ENCODE measurements around the gene MKRN1. TPM values are rescaled to one million over a fixed set of nuclear protein-coding genes. Genes with fewer than 3 reads are reported as not detected.

The MKRN1 gene
- total and polyA plus RNA-seq, 2 experiments from 2014 or later, result 68.8 to 71.5 TPM

DNA sequence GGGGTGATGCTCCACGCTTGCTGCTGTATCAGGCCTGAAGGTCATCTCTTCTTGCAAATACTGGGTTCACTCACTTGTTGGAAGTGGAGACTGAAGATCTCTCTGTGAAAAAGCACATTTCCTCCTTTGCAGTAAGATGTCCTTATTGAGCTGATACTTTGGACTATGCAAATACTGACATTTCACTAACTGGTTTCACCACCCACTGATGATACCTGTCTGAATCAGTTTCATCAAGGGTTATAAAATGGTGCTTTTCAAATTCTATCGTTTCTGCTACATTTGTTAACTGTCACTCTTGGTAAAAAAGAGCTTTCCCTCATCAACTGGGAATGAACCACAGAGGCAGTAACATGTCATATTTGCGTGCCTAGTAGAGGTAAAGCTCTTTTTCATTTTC lies 39.9 kb downstream of the MKRN1 start:
- H3K4me2 ChIP-seq (ENCODE audit: unreplicated experiment), result no peak overlapping the region
- H4K20me1 ChIP-seq (ENCODE audit: insufficient read depth), result no peaks in the 10 kb centered on the region
- in situ Hi-C loops (cut with MboI), result no loop called here
- H3K27me3 ChIP-seq (replicated peaks; ENCODE audit: insufficient read depth), result no peaks in the 10 kb centered on the region
- H3K9me2 ChIP-seq (ENCODE audit: insufficient read depth), result no peaks in the 10 kb centered on the region
- H3K27ac ChIP-seq, result no peak overlapping the region
- no peak overlapping the region for H3K4me3 ChIP-seq
- no peak overlapping the region for H3K9ac ChIP-seq
- no peaks in the 10 kb centered on the region for H3K79me2 ChIP-seq (ENCODE audit: insufficient read depth)
- no peaks in the 10 kb centered on the region for H3K4me1 ChIP-seq (ENCODE audit: insufficient read depth)
- WGBS, 2 experiments (ENCODE audit: low coverage in 1 of 2, low lambda C conversion rate in 2 of 2, missing lambda C conversion rate in 2 of 2), result 83 to 87% methylated on average over 3 of the region's 3 CpGs
- DNase-seq, result no peak
- TF ChIP-seq EZH2phosphoT487 (IDR thresholded peaks at IDR 0.05; ENCODE audit: insufficient read depth, low read depth) (no peak), EZH2 (IDR thresholded peaks at IDR 0.05; ENCODE audit: insufficient read depth, poor library complexity, severe bottlenecking) (no peak)
- no peaks in the 10 kb centered on the region for H3K9me3 ChIP-seq (ENCODE audit: low read depth)
- H3K36me3 ChIP-seq (ENCODE audit: low read depth), result no peaks in the 10 kb centered on the region
- H2AFZ ChIP-seq, result no peak overlapping the region
- no peaks in the 10 kb centered on the region for H3F3A ChIP-seq (ENCODE audit: insufficient read depth)

DNA sequence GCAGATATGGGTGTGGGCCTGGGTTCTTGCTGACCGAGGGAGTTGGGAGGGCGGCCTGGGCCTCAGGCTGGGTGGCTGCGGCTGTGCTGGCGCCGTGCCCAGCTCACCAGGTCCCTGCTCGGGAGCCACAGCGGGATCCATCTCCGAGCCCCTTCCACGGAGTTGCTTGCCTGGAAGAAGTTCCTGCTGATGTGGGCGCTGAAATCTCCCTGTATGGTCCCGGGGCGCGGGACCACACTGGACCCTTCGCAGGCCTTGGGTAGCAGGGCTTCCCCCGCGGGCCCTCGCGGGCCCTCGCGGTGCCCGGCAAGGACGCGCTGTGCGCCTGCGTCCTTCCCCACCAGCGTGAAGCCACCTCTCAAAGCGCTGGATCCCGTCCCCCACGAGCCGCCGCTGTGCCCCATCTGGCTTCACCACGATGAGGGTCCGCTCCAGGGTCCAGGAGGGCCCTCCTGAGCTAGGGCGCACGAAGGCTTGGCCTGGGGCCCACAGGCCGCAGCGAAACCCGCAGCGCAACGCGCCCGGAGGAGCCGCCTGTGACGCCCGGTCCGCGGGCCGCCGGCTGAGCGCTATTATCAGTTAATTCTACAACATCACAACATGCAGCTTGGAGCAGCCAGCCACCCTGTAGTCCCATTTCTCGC lies 43.9 kb downstream of the MKRN1 start:
- no peaks in the 10 kb centered on the region for H3K9me2 ChIP-seq (ENCODE audit: insufficient read depth)
- H3F3A ChIP-seq (ENCODE audit: insufficient read depth), result no peaks in the 10 kb centered on the region
- H3K9me3 ChIP-seq (ENCODE audit: low read depth), result no peaks in the 10 kb centered on the region
- H3K9ac ChIP-seq, result no peak overlapping the region
- H3K79me2 ChIP-seq (ENCODE audit: insufficient read depth), result no peaks in the 10 kb centered on the region
- TF ChIP-seq EZH2phosphoT487 (IDR thresholded peaks at IDR 0.05; ENCODE audit: insufficient read depth, low read depth), result no peak
- TF ChIP-seq EZH2 (IDR thresholded peaks at IDR 0.05; ENCODE audit: insufficient read depth, poor library complexity, severe bottlenecking), result no peak
- DNase-seq, result no peak
- H3K27ac ChIP-seq, result no peak overlapping the region
- H3K4me1 ChIP-seq (ENCODE audit: insufficient read depth), result no peaks in the 10 kb centered on the region
- no peak overlapping the region for H3K4me2 ChIP-seq (ENCODE audit: unreplicated experiment)
- no peaks in the 10 kb centered on the region for H3K27me3 ChIP-seq (replicated peaks; ENCODE audit: insufficient read depth)
- no peak overlapping the region for H2AFZ ChIP-seq
- no peaks in the 10 kb centered on the region for H3K36me3 ChIP-seq (ENCODE audit: low read depth)
- no peak overlapping the region for H3K4me3 ChIP-seq
- no peaks in the 10 kb centered on the region for H4K20me1 ChIP-seq (ENCODE audit: insufficient read depth)
- in situ Hi-C loops (cut with MboI), result no loop called here
- WGBS, 2 experiments (ENCODE audit: low coverage in 1 of 2, low lambda C conversion rate in 2 of 2, missing lambda C conversion rate in 2 of 2), result 36 to 38% methylated on average over 37 to 48 of the region's 51 CpGs

DNA sequence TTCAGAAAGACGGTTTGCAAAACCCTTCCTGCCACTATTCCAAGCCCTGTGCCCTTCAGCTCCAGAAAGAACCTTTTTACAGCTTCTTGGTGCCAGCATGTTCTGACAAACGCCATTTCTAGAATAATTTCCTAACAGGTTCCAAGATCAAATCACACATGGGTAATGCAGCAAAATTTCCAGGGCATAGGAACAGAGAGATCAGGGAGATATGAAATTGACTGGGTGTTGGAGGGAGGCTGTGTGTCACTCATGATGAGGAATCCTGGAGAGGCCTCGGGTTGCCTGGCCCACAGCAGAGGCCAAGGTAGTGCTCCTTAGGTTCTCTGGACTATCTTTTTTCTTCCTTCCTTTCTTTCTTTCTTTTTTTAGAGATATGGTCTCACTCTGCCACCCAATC lies 45.9 kb downstream of the MKRN1 start:
- Histone ChIP-seq H3K9me3 (ENCODE audit: low read depth) (no peaks in the 10 kb centered on the region), H3K4me2 (ENCODE audit: unreplicated experiment) (no peak overlapping the region), H3F3A (ENCODE audit: insufficient read depth) (no peaks in the 10 kb centered on the region), H4K20me1 (ENCODE audit: insufficient read depth) (no peaks in the 10 kb centered on the region), H2AFZ (no peak overlapping the region), H3K9me2 (ENCODE audit: insufficient read depth) (no peaks in the 10 kb centered on the region), H3K79me2 (ENCODE audit: insufficient read depth) (no peaks in the 10 kb centered on the region), H3K4me3 (no peak overlapping the region), H3K9ac (no peak overlapping the region), H3K27ac (no peak overlapping the region), H3K4me1 (ENCODE audit: insufficient read depth) (no peaks in the 10 kb centered on the region), H3K27me3 (replicated peaks; ENCODE audit: insufficient read depth) (no peaks in the 10 kb centered on the region), H3K36me3 (ENCODE audit: low read depth) (no peaks in the 10 kb centered on the region)
- 31 to 50% methylated on average over 3 of the region's 3 CpGs for WGBS, 2 experiments (ENCODE audit: low coverage in 1 of 2, low lambda C conversion rate in 2 of 2, missing lambda C conversion rate in 2 of 2)
- TF ChIP-seq EZH2phosphoT487 (IDR thresholded peaks at IDR 0.05; ENCODE audit: insufficient read depth, low read depth), result no peak
- no peak for TF ChIP-seq EZH2 (IDR thresholded peaks at IDR 0.05; ENCODE audit: insufficient read depth, poor library complexity, severe bottlenecking)
- in situ Hi-C loops (cut with MboI), result no loop called here
- DNase-seq, result no peak

DNA sequence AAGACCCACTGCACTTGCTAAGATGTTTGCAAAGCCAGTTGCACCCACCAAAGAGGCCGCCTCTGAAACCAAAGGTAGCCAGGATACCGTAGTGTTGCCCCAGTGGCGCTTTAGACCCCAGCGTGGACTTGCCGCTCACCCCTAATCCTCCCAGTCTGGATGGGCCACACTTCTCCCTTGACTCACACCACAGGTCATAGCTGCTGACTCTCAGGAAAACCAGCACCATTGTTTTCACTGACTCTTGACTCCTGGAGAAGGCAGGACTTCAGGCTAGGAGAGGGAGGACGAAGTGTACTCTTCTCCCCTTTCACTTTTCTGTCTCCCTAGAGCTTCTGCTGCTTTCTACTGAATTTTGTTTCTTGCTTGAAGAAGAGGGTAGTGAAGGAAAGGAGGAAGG lies 53.2 kb downstream of the MKRN1 start:
- DNase-seq, result no peak
- H3K27ac ChIP-seq, result no peak overlapping the region
- in situ Hi-C loops (cut with MboI), result no loop called here
- no peak overlapping the region for H2AFZ ChIP-seq
- H4K20me1 ChIP-seq (ENCODE audit: insufficient read depth), result no peaks in the 10 kb centered on the region
- H3K36me3 ChIP-seq (ENCODE audit: low read depth), result no peaks in the 10 kb centered on the region
- no peaks in the 10 kb centered on the region for H3F3A ChIP-seq (ENCODE audit: insufficient read depth)
- no peaks in the 10 kb centered on the region for H3K9me3 ChIP-seq (ENCODE audit: low read depth)
- no peaks in the 10 kb centered on the region for H3K79me2 ChIP-seq (ENCODE audit: insufficient read depth)
- WGBS, 2 experiments (ENCODE audit: low coverage in 1 of 2, low lambda C conversion rate in 2 of 2, missing lambda C conversion rate in 2 of 2), result 85 to 96% methylated on average over 6 of the region's 6 CpGs
- no peak overlapping the region for H3K9ac ChIP-seq
- H3K4me3 ChIP-seq, result no peak overlapping the region
- no peaks in the 10 kb centered on the region for H3K4me1 ChIP-seq (ENCODE audit: insufficient read depth)
- no peak overlapping the region for H3K4me2 ChIP-seq (ENCODE audit: unreplicated experiment)
- no peaks in the 10 kb centered on the region for H3K9me2 ChIP-seq (ENCODE audit: insufficient read depth)
- TF ChIP-seq EZH2phosphoT487 (IDR thresholded peaks at IDR 0.05; ENCODE audit: insufficient read depth, low read depth) (no peak), EZH2 (IDR thresholded peaks at IDR 0.05; ENCODE audit: insufficient read depth, poor library complexity, severe bottlenecking) (no peak)
- no peaks in the 10 kb centered on the region; the same call in 1 of the 2 replicates for H3K27me3 ChIP-seq (replicated peaks; ENCODE audit: insufficient read depth)

Data from GM23248 (cell line).